HepG2 (cell line): ENCODE measurements around the gene RDH13. TPM values are rescaled to one million over a fixed set of nuclear protein-coding genes. Genes with fewer than 3 reads are reported as not detected.

ENCODE experiments used
- ATAC-seq: fragments of 200-7000 bp; cut with Tn5 transposase; 3 replicates; pipeline ENCODE4 v1.9.1; 2020; ENCODE audit warnings: mild to moderate bottlenecking, moderate library complexity
- BruUV-seq: library from RNA; stranded (reverse); fragments of 400-500 nt; replicated peaks from 2 replicates; lab custom pipeline; 2021; lab: Mats Ljungman, UMichigan
- CTCF ChIA-PET: fragments of 300-600 bp; formaldehyde crosslinking; extraction: SDS; loops from one replicate; lab custom pipeline; 2021; ENCODE audit warnings: low total read pairs, inconsistent platforms, low intra/inter-chr PET ratio; lab: Yijun Ruan, JAX
- POLR2A ChIA-PET: fragments of 350-600 bp; sonication (Branson Sonifier 250); formaldehyde crosslinking; loops from one replicate; lab custom pipeline; 2020; ENCODE audit warnings: antibody characterized with exemption, inconsistent platforms; lab: Yijun Ruan, JAX
- DNase-seq: peaks from one replicate; pipeline ENCODE4 v3.0.0-alpha.2; 2015; ENCODE audit warnings: low spot score
- FAIRE-seq: peaks from 3 replicates; lab custom pipeline; 2011; peaks lifted over from hg19 to GRCh38; lab: Jason Lieb, UNC
- H2AFZ ChIP-seq: one replicate; pipeline ENCODE4 v1.6.1; 2011; ENCODE audit warnings: low read length, inconsistent platforms
- H3K27ac ChIP-seq: fragments of 300-600 bp; 3 replicates; pipeline ENCODE4 v1.8.0; 2011; ENCODE audit warnings: mixed run types, mild to moderate bottlenecking, mixed read lengths, low read length, inconsistent platforms; ENCODE audit not compliant: insufficient read depth; ENCODE audit errors: extremely low read length
- H3K27me3 ChIP-seq, 2 experiments: fragments of 200-600 bp in 1 of 2; 2 replicates in 1 of 2; 3 replicates in 1 of 2; pipeline versions ENCODE4 v1.6.0 to v1.8.0; 2011; ENCODE audit warnings: low read length in 2 of 2, mild to moderate bottlenecking in 2 of 2, moderate library complexity in 2 of 2, inconsistent platforms in 1 of 2; ENCODE audit not compliant: insufficient read depth in 2 of 2, control insufficient read depth in 1 of 2
- H3K36me3 ChIP-seq, 2 experiments: fragments of 200-600 bp in 1 of 2; replicated peaks in 1 of 2; 2 replicates in 1 of 2; 3 replicates in 1 of 2; pipeline versions ENCODE4 v1.5.1 to v1.8.0; 2011; ENCODE audit warnings: low read length in 2 of 2, inconsistent platforms in 1 of 2; ENCODE audit not compliant: insufficient read depth in 2 of 2, control insufficient read depth in 1 of 2
- H3K4me1 ChIP-seq: 2 replicates; pipeline ENCODE4 v1.5.1; 2012; ENCODE audit warnings: low read length, inconsistent platforms; ENCODE audit not compliant: insufficient read depth
- H3K4me2 ChIP-seq: 2 replicates; pipeline ENCODE4 v1.6.0; 2011; ENCODE audit warnings: low read depth, low read length, inconsistent platforms
- H3K4me3 ChIP-seq, 3 experiments: fragments of 200-600 bp in 1 of 3; sonication (generic), shearing (Covaris generic) in 1 of 3; replicated peaks in 1 of 3; 2 replicates each; pipeline ENCODE4 v1.5.1; 2011 to 2016; ENCODE audit warnings: low read length in 3 of 3, inconsistent platforms in 2 of 3, low read depth in 2 of 3, mild to moderate bottlenecking in 2 of 3, control low read depth in 1 of 3, mixed read lengths in 1 of 3; ENCODE audit not compliant: insufficient read depth in 1 of 3
- H3K79me2 ChIP-seq: one replicate; pipeline ENCODE4 v1.6.1; 2011; ENCODE audit warnings: low read length, inconsistent platforms; ENCODE audit not compliant: insufficient read depth
- H3K9ac ChIP-seq: 2 replicates; pipeline ENCODE4 v1.6.0; 2011; ENCODE audit warnings: mild to moderate bottlenecking, low read depth, low read length, inconsistent platforms; ENCODE audit not compliant: insufficient read depth
- H3K9me3 ChIP-seq: 2 replicates; pipeline ENCODE4 v1.5.1; 2012; ENCODE audit warnings: mild to moderate bottlenecking, low read length
- H4K20me1 ChIP-seq: 2 replicates; pipeline ENCODE4 v1.6.0; 2011; ENCODE audit warnings: inconsistent platforms, mild to moderate bottlenecking, low read length, moderate library complexity; ENCODE audit not compliant: insufficient read depth
- ATRX ChIP-seq: sonication (generic); formaldehyde crosslinking; IDR thresholded peaks from 2 replicates; pipeline ENCODE4 v1.4.0; 2020; ENCODE audit warnings: missing genetic modification reagents, borderline replicate concordance
- CBX2 ChIP-seq, 2 experiments: fragments of 200-600 bp in 1 of 2; sonication (generic); formaldehyde crosslinking in 1 of 2; IDR thresholded peaks; 2 replicates each; pipeline versions ENCODE4 v1.7.0 to v1.8.1; 2018 to 2022; ENCODE audit warnings: low read depth in 2 of 2, low read length in 1 of 2, mild to moderate bottlenecking in 1 of 2, missing genetic modification reagents in 1 of 2
- FOXA1 ChIP-seq, 2 experiments: fragments of 450-650 bp in 1 of 2; sonication (generic) in 1 of 2; formaldehyde crosslinking in 1 of 2; IDR thresholded peaks; 2 replicates each; pipeline versions ENCODE4 v1.4.0 to v1.6.1; 2016 to 2020; ENCODE audit warnings: missing genetic modification reagents in 1 of 2
- RFXANK ChIP-seq: IDR thresholded peaks from 2 replicates; pipeline ENCODE4 v1.6.1; 2016
- STAG1 ChIP-seq: sonication (generic); formaldehyde crosslinking; IDR thresholded peaks from 2 replicates; pipeline ENCODE4 v1.4.0; 2020; ENCODE audit warnings: missing genetic modification reagents
- ZNF354B ChIP-seq: sonication (generic); formaldehyde crosslinking; IDR thresholded peaks from 2 replicates; pipeline ENCODE4 v1.8.0; 2022; ENCODE audit warnings: mild to moderate bottlenecking, missing genetic modification reagents
- ZNF552 ChIP-seq: sonication (generic); formaldehyde crosslinking; IDR thresholded peaks from 2 replicates; pipeline ENCODE4 v1.9.0; 2022; ENCODE audit warnings: missing genetic modification reagents, mild to moderate bottlenecking, borderline replicate concordance
- WGBS: methylation state at CpG from one replicate; pipeline ENCODE4 v1.1.6; 2017; ENCODE audit warnings: low lambda C conversion rate; 5-methylcytosine and 5-hydroxymethylcytosine counted together
- in situ Hi-C: cut with HindIII; loops from 2 replicates; pipeline ENCODE4 v1.10.0; 2017; ENCODE audit warnings: low pct_unique_long_range_greater_than_20kb; ENCODE audit not compliant: extremely low pct_ligation_motif_present
- intact Hi-C: fragments of 100-400 bp; cut with micrococcal nuclease; formaldehyde crosslinking; loops from one replicate; pipeline ENCODE4 v1.10.0; 2022; ENCODE audit not compliant: unreplicated experiment
- polyA plus RNA-seq, 8 experiments: library from polyadenylated mRNA; depleted of rRNA in 3 of 8; stranded (reverse) in 7 of 8; unstranded in 1 of 8; fragments of >200 nt; fragmentation: Illumina TruSeq in 4 of 8; extraction: Trizol in 4 of 8; gene quantifications; 2 replicates each; pipeline versions ENCODE4 v1.2.1 to v1.2.3, GENCODE V29; 2011 to 2016; ENCODE audit warnings: low read depth in 4 of 8, missing spikeins in 1 of 8, mixed read lengths in 1 of 8; ENCODE audit not compliant: insufficient read depth in 1 of 8
- total RNA-seq, 5 experiments: library from RNA; depleted of rRNA; stranded (reverse); fragments of >200 nt; fragmentation: Illumina TruSeq; extraction: Trizol; gene quantifications; 2 replicates each; pipeline ENCODE4 v1.2.3, GENCODE V29; 2016; ENCODE audit warnings: low read depth in 1 of 5
- TF ChIP-seq, protein P1 (sequence below): sonication (generic); formaldehyde crosslinking; IDR thresholded peaks from 2 replicates; pipeline ENCODE4 v1.5.0; 2020; ENCODE audit warnings: missing genetic modification reagents, mild to moderate bottlenecking, borderline replicate concordance

Gene RDH13
- total and polyA plus RNA-seq, 2 of the 13 experiments (the other 11 are each of a cell fraction or from before 2014, with no cell fraction given): 13.4 to 21.5 TPM

DNA sequence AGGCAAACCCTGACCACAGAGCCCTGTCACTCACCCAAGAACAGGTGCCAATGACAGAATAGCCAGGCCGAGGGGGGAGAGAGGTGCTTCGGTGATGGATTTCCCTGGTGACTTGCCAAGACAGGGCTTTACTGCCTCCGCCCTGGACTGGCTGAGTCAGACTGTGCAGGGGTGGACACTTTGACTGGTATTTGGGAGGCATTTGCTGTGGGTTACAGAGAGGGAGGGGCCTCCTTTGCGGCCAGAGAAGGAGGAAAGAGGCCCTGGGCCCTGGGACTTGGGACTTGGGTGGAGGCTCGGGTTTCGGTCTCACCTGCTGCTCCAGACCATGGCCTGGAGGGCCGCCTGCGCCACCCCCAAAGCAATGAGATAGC is 8.2 kb upstream of the RDH13 start:
- DNase-seq (no peak), FAIRE-seq (no peak), ATAC-seq (no peak)
- Histone ChIP-seq H3K27me3 (peaks cover 2 to 40% of the 10 kb centered on the region in 2 experiments), H2AFZ (no peak overlapping the region), H3K27ac (no peak overlapping the region), H3K4me1 (peaks cover 25% of the 10 kb centered on the region), H3K4me3 (no peak overlapping the region), H3K9ac (no peak overlapping the region), H3K4me2 (no peak overlapping the region), H4K20me1 (no peaks in the 10 kb centered on the region), H3K9me3 (no peaks in the 10 kb centered on the region), H3K36me3 (no peaks in the 10 kb centered on the region), H3K79me2 (no peaks in the 10 kb centered on the region)
- TF ChIP-seq CBX2 (IDR thresholded peaks at IDR 0.05; ENCODE audit: low read depth, low read length) (no peak), CBX2 (CRISPR knock-in tag; IDR thresholded peaks at IDR 0.05; ENCODE audit: low read depth) (no peak), ZNF552 (CRISPR knock-in tag) (no peak), STAG1 (CRISPR knock-in tag) (no peak), ATRX (CRISPR knock-in tag) (no peak), ZNF354B (CRISPR knock-in tag) (no peak), RFXANK (CRISPR knock-in tag) (no peak)
- TF ChIP-seq, protein P1, sequence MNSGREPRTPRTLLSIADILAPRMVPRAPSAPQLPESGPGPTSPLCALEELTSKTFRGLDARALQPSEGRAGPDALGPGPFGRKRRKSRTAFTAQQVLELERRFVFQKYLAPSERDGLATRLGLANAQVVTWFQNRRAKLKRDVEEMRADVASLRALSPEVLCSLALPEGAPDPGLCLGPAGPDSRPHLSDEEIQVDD (CRISPR knock-in tag): no peak
- CTCF ChIA-PET: no interaction called here
- intact Hi-C loops (no loop called here), in situ Hi-C loops (no loop called here)
- POLR2A ChIA-PET: no interaction called here
- WGBS: 41% methylated on average over 5 of the region's 8 CpGs
- BruUV-seq: no TSS peak

DNA sequence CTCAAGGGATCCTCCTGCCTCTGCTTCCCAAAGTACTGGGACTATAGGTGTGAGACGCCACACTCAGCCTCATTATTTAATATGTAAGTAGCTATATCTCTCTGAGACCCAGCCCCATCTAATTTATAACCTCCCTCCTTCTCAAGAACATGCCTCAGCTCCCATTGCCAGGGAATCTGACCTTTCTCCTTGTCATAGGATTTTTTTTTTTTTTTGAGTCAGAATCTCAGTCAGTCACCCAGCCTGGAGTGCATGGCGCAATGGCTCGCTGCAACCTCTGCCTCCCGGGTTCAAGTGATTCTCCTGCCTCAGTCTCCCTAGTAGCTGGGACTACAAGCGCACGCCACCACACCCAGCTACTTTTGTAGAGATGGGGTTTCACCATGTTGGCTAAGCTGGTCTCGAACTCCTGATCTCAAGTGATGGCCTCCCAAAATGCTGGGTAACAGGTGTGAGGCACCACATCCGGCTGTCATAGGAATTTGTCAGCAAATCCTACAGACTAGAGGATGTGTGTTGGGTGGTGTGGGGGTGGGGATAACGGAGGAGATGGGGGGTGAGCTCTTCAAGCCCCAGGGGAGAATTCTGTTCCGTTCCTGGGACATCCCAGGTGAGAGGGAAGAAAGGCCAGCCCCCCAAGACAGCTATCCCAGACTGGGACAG is 7.6 kb upstream of the RDH13 start:
- Histone ChIP-seq H3K4me1 (peaks cover 20% of the 10 kb centered on the region), H3K4me2 (no peak overlapping the region), H3K27me3 (peaks cover 2 to 40% of the 10 kb centered on the region in 2 experiments), H2AFZ (no peak overlapping the region), H3K79me2 (no peaks in the 10 kb centered on the region), H3K9ac (no peak overlapping the region), H3K36me3 (no peaks in the 10 kb centered on the region), H4K20me1 (no peaks in the 10 kb centered on the region), H3K4me3 (no peak overlapping the region), H3K27ac (no peak overlapping the region), H3K9me3 (no peaks in the 10 kb centered on the region)
- in situ Hi-C loops: no loop called here
- no peak for DNase-seq
- ChIA-PET CTCF (no interaction called here), POLR2A (no interaction called here)
- no peak for TF ChIP-seq FOXA1 (IDR thresholded peaks at IDR 0.05)
- TF ChIP-seq FOXA1 (CRISPR knock-in tag; IDR thresholded peaks at IDR 0.05): no peak
- no TSS peak for BruUV-seq
- intact Hi-C loops: no loop called here
- 46% methylated on average over 10 of the region's 10 CpGs for WGBS
- ATAC-seq: no peak
- no peak for FAIRE-seq
